C4-2B (cell line): ENCODE measurements around the gene GFPT2.

Source experiments
- H3K27ac ChIP-seq: fragments of 450-650 bp; 2 replicates; pipeline ENCODE4 v1.5.1; 2017
- CTCF ChIP-seq: fragments of 450-650 bp; conservative IDR thresholded peaks from 2 replicates; pipeline ENCODE4 v1.5.1; 2017; ENCODE audit warnings: mild to moderate bottlenecking
- ZFX ChIP-seq: fragments of 450-650 bp; IDR thresholded peaks from 2 replicates; pipeline ENCODE4 v1.6.1; 2017

GFPT2 gene

GRCh38 chr5:180370861-180371641 lies 17.9 kb upstream of the GFPT2 start:
- TF ChIP-seq ZFX (no peak), CTCF (no peak)
- no peak overlapping the region for H3K27ac ChIP-seq

GRCh38 chr5:180367991-180368390 lies 14.9 kb upstream of the GFPT2 start:
- no peak for TF ChIP-seq ZFX
- TF ChIP-seq CTCF = no peak
- no peak overlapping the region for H3K27ac ChIP-seq

- no peak for TF ChIP-seq ZFX
- no peak for TF ChIP-seq CTCF
- H3K27ac ChIP-seq = no peak overlapping the region
Observed at GRCh38 chr5:180367300-180367699, 14.2 kb upstream of the GFPT2 start.

- no peak overlapping the region for H3K27ac ChIP-seq
- TF ChIP-seq CTCF (no peak), ZFX (no peak)
Observed at GRCh38 chr5:180366326-180366725, 13.2 kb upstream of the GFPT2 start.

GRCh38 chr5:180365829-180366228 lies 12.7 kb upstream of the GFPT2 start:
- no peak overlapping the region for H3K27ac ChIP-seq
- TF ChIP-seq ZFX (no peak), CTCF (no peak)

GRCh38 chr5:180364306-180364856 lies 11.2 kb upstream of the GFPT2 start:
- H3K27ac ChIP-seq = no peak overlapping the region
- TF ChIP-seq ZFX = no peak

- TF ChIP-seq CTCF (no peak), ZFX (no peak)
- no peak overlapping the region for H3K27ac ChIP-seq
Observed at GRCh38 chr5:180360078-180360957, 7.2 kb upstream of the GFPT2 start.
